Activated T-cell treated with anti-CD3 and anti-CD28 coated beads, Interleukin-2, amount 50 U/mL, for 72 hours (primary cell): ENCODE measurements around the gene FCHSD2. TPM values are rescaled to one million over a fixed set of nuclear protein-coding genes. Genes with fewer than 3 reads are reported as not detected.
"Not testable (repeated sequence)": the region's sequence is repeated elsewhere in the genome, so short reads cannot be mapped to it uniquely, and the experiment has no call there.

Source experiments
- ATAC-seq, 2 donors: fragments of 150-1000 bp; cut with Tn5 transposase; replicated peaks in 1 of 2; 2 replicates each; pipeline ENCODE4 v1.10.0; 2021; ENCODE audit warnings: moderate library complexity in 2 of 2, mild to moderate bottlenecking in 1 of 2
- DNase-seq, 2 donors: peaks; one replicate each; pipeline ENCODE4 v3.0.0; 2021 to 2022; ENCODE audit warnings: mixed read lengths in 1 of 2
- H3K27ac Mint-ChIP-seq: one replicate; pipeline ENCODE4 v1.8.0; 2022; ENCODE audit warnings: mild to moderate bottlenecking, moderate library complexity, mixed read lengths
- H3K27me3 Mint-ChIP-seq: one replicate; pipeline ENCODE4 v1.8.0; 2022; ENCODE audit warnings: low read depth, mixed read lengths
- H3K36me3 Mint-ChIP-seq, 2 donors: one replicate each; pipeline ENCODE4 v1.8.0; 2022; ENCODE audit warnings: mixed read lengths in 2 of 2, mild to moderate bottlenecking in 1 of 2; ENCODE audit not compliant: insufficient read depth in 2 of 2
- H3K4me1 Mint-ChIP-seq: one replicate; pipeline ENCODE4 v1.8.0; 2022; ENCODE audit warnings: low read depth, mixed read lengths
- H3K4me3 Mint-ChIP-seq, 2 donors: one replicate each; pipeline ENCODE4 v1.8.0; 2022; ENCODE audit warnings: mild to moderate bottlenecking in 2 of 2, mixed read lengths in 2 of 2, moderate library complexity in 2 of 2
- H3K9me3 Mint-ChIP-seq, 2 donors: one replicate each; pipeline ENCODE4 v1.8.0; 2022; ENCODE audit warnings: mixed read lengths in 2 of 2
- total RNA-seq, 2 donors: library from RNA; stranded (reverse); gene quantifications; one replicate each; pipeline ENCODE4 v1.2.3, GENCODE V29; 2022

FCHSD2 gene
- total RNA-seq, 2 donors from 2014 or later: 38.3 to 47.1 TPM

GRCh38 chr11:72812967-72813739 lies 329.0 kb downstream of the FCHSD2 start:
- peaks cover 7 to 38% of the 10 kb centered on the region in 2 donors for H3K36me3 Mint-ChIP-seq
- peaks cover 56% of the 10 kb centered on the region for H3K4me1 Mint-ChIP-seq

GRCh38 chr11:72812604-72812966 lies 329.5 kb downstream of the FCHSD2 start:
- H3K9me3 Mint-ChIP-seq: no peaks in the 10 kb centered on the region
- peaks cover 7 to 34% of the 10 kb centered on the region in 2 donors for H3K36me3 Mint-ChIP-seq
- ATAC-seq (no peak), DNase-seq (no peak)
- H3K4me3 Mint-ChIP-seq: peak overlapping the region; percentile 89 to 91
- H3K27ac Mint-ChIP-seq: peak overlapping the region; percentile 82
- H3K4me1 Mint-ChIP-seq: peaks cover 51% of the 10 kb centered on the region
- no peaks in the 10 kb centered on the region for H3K27me3 Mint-ChIP-seq

More at GRCh38 chr11:72812967-72813739, 329.0 kb downstream of the FCHSD2 start:
- no peaks in the 10 kb centered on the region for H3K9me3 Mint-ChIP-seq
- H3K4me3 Mint-ChIP-seq: peak overlapping the region; percentile 89 to 91
- peak overlapping the region; percentile 82 for H3K27ac Mint-ChIP-seq
- ATAC-seq (peak; percentile 72 to 77), DNase-seq (peak; percentile 84 to 92)
- no peaks in the 10 kb centered on the region for H3K27me3 Mint-ChIP-seq

GRCh38 chr11:72811686-72812085 lies 330.4 kb downstream of the FCHSD2 start:
- not testable (repeated sequence) for H3K27me3 Mint-ChIP-seq

GRCh38 chr11:72808331-72808798 lies 333.8 kb downstream of the FCHSD2 start:
- Mint-ChIP-seq H3K4me3 (no peak overlapping the region), H3K27ac (no peak overlapping the region), H3K4me1 (peaks cover 34% of the 10 kb centered on the region), H3K27me3 (no peaks in the 10 kb centered on the region), H3K36me3 (peaks cover 7 to 20% of the 10 kb centered on the region in 2 donors), H3K9me3 (no peaks in the 10 kb centered on the region)
- DNase-seq (no peak), ATAC-seq (no peak)

More at GRCh38 chr11:72811686-72812085, 330.4 kb downstream of the FCHSD2 start:
- DNase-seq, ATAC-seq, H3K9me3 Mint-ChIP-seq: not testable (repeated sequence)
- Mint-ChIP-seq H3K27ac (peak overlapping the region; percentile 72), H3K4me3 (peak overlapping the region; percentile 75 to 81), H3K4me1 (peaks cover 43% of the 10 kb centered on the region), H3K36me3 (peaks cover 5 to 27% of the 10 kb centered on the region in 2 donors)

GRCh38 chr11:72807792-72808191 lies 334.3 kb downstream of the FCHSD2 start:
- H3K27ac Mint-ChIP-seq: no peak overlapping the region
- H3K4me1 Mint-ChIP-seq: peaks cover 28% of the 10 kb centered on the region
- H3K9me3 Mint-ChIP-seq: no peaks in the 10 kb centered on the region
- no peak overlapping the region for H3K4me3 Mint-ChIP-seq
- peaks cover 5 to 19% of the 10 kb centered on the region in 2 donors for H3K36me3 Mint-ChIP-seq
- DNase-seq (no peak), ATAC-seq (no peak)
- no peaks in the 10 kb centered on the region for H3K27me3 Mint-ChIP-seq

- no peak overlapping the region for H3K27ac Mint-ChIP-seq
- H3K4me1 Mint-ChIP-seq: peaks cover 22% of the 10 kb centered on the region
- peaks cover 5 to 16% of the 10 kb centered on the region in 2 donors for H3K36me3 Mint-ChIP-seq
- no peaks in the 10 kb centered on the region for H3K9me3 Mint-ChIP-seq
- no peak overlapping the region for H3K4me3 Mint-ChIP-seq
- DNase-seq (no peak), ATAC-seq (no peak)
- no peaks in the 10 kb centered on the region for H3K27me3 Mint-ChIP-seq
Measured at GRCh38 chr11:72807021-72807693, 335.0 kb downstream of the FCHSD2 start.

- not testable (repeated sequence) for H3K9me3 Mint-ChIP-seq
- H3K27ac Mint-ChIP-seq: peak overlapping the region; percentile 54
Measured at GRCh38 chr11:72806378-72806777, 335.7 kb downstream of the FCHSD2 start.

GRCh38 chr11:72805216-72805615 lies 336.9 kb downstream of the FCHSD2 start:
- Mint-ChIP-seq H3K27me3 (no peaks in the 10 kb centered on the region), H3K36me3 (peaks cover 1 to 8% of the 10 kb centered on the region in 2 donors), H3K9me3 (no peaks in the 10 kb centered on the region), H3K4me3 (no peak overlapping the region), H3K4me1 (peaks cover 7% of the 10 kb centered on the region), H3K27ac (no peak overlapping the region)
- ATAC-seq: no peak
- DNase-seq: no peak

More at GRCh38 chr11:72806378-72806777, 335.7 kb downstream of the FCHSD2 start:
- H3K4me3 Mint-ChIP-seq, DNase-seq, ATAC-seq, H3K27me3 Mint-ChIP-seq: not testable (repeated sequence)
- peaks cover 15% of the 10 kb centered on the region for H3K4me1 Mint-ChIP-seq
- peaks cover 5 to 16% of the 10 kb centered on the region in 2 donors for H3K36me3 Mint-ChIP-seq

GRCh38 chr11:72802822-72803221 lies 339.3 kb downstream of the FCHSD2 start:
- no peaks in the 10 kb centered on the region for H3K9me3 Mint-ChIP-seq
- H3K27ac Mint-ChIP-seq: no peak overlapping the region
- H3K4me3 Mint-ChIP-seq: no peak overlapping the region
- no peaks in the 10 kb centered on the region for H3K27me3 Mint-ChIP-seq
- DNase-seq (no peak), ATAC-seq (no peak)
- H3K4me1 Mint-ChIP-seq: peaks cover 4% of the 10 kb centered on the region
- peaks cover 1 to 3% of the 10 kb centered on the region in 2 donors for H3K36me3 Mint-ChIP-seq

GRCh38 chr11:72799441-72799840 lies 342.7 kb downstream of the FCHSD2 start:
- no peaks in the 10 kb centered on the region for H3K27me3 Mint-ChIP-seq
- peaks cover 9% of the 10 kb centered on the region for H3K4me1 Mint-ChIP-seq
- H3K4me3 Mint-ChIP-seq: no peak overlapping the region
- H3K9me3 Mint-ChIP-seq: no peaks in the 10 kb centered on the region
- ATAC-seq (no peak), DNase-seq (no peak)
- H3K36me3 Mint-ChIP-seq: no peaks in the 10 kb centered on the region
- H3K27ac Mint-ChIP-seq: no peak overlapping the region

GRCh38 chr11:72798361-72798760 lies 343.8 kb downstream of the FCHSD2 start:
- DNase-seq: no peak
- H3K36me3 Mint-ChIP-seq: no peaks in the 10 kb centered on the region
- no peaks in the 10 kb centered on the region for H3K9me3 Mint-ChIP-seq
- no peak for ATAC-seq
- no peaks in the 10 kb centered on the region for H3K27me3 Mint-ChIP-seq
- H3K4me3 Mint-ChIP-seq: no peak overlapping the region
- no peak overlapping the region for H3K27ac Mint-ChIP-seq
- H3K4me1 Mint-ChIP-seq: peaks cover 13% of the 10 kb centered on the region

GRCh38 chr11:72793425-72794367 lies 348.4 kb downstream of the FCHSD2 start, which contains the start of gene STARD10:
TSS of gene STARD10 (minus strand) at chr11:72794047. CDS start at chr11:72781181, 12,866 bp downstream.
- Mint-ChIP-seq H3K36me3 (no peaks in the 10 kb centered on the region), H3K9me3 (no peaks in the 10 kb centered on the region), H3K27ac (peak within 1 kb of the TSS; percentile 81), H3K4me1 (peaks cover 26% of the 10 kb centered on the region), H3K27me3 (no peaks in the 10 kb centered on the region), H3K4me3 (peak within 1 kb of the TSS; percentile 79 to 91)
- DNase-seq (peak; percentile 93 to 97), ATAC-seq (peak; percentile 96)
